ENCODE data around the gene KLK10. TPM values are rescaled to one million over a fixed set of nuclear protein-coding genes. Genes with fewer than 3 reads are reported as not detected.

Gene KLK10
- polyA plus RNA-seq, 1 of the 3 experiments (the other 2 are of a cell fraction): not detected

- TF ChIP-seq REST (IDR thresholded peaks at IDR 0.05; ENCODE audit: low read depth, low read length) (no peak), TCF12 (IDR thresholded peaks at IDR 0.05) (no peak), MXI1 (IDR thresholded peaks at IDR 0.05; ENCODE audit: low read depth, low read length) (no peak), RAD21 (IDR thresholded peaks at IDR 0.05; ENCODE audit: low read length) (no peak), FOSL2 (IDR thresholded peaks at IDR 0.05; ENCODE audit: borderline replicate concordance, low read depth) (no peak)
These were observed 50.1 kb downstream of the KLK10 start, which contains the start of gene KLK6 (continued) for GRCh38 chr19:50969413-50969760.

GRCh38 chr19:50968716-50969412 lies 50.6 kb downstream of the KLK10 start:
- POLR2A ChIA-PET: no interaction called here
- Histone ChIP-seq H3F3A (replicated peaks; ENCODE audit: insufficient read depth) (no peaks in the 10 kb centered on the region), H3K27me3 (ENCODE audit: insufficient read depth) (peaks cover 56% of the 10 kb centered on the region), H3K36me3 (replicated peaks in 1 of 2; ENCODE audit: control insufficient read depth in 1 of 2, insufficient read depth in 2 of 2, low read length in 1 of 2) (no peaks in the 10 kb centered on the region), H3K4me2 (no peak overlapping the region), H3K27ac (ENCODE audit: low read depth in 2 of 2, low read length in 1 of 2) (no peak overlapping the region), H3K4me1 (ENCODE audit: control insufficient read depth in 1 of 2, insufficient read depth in 2 of 2, low read depth in 1 of 2, low read length in 1 of 2) (no peaks in the 10 kb centered on the region), H3K9me3 (no peaks in the 10 kb centered on the region), H3K79me2 (ENCODE audit: insufficient read depth) (no peaks in the 10 kb centered on the region), H4K20me1 (ENCODE audit: insufficient read depth) (no peaks in the 10 kb centered on the region), H3K4me3 (ENCODE audit: low read depth in 2 of 2, low read length in 1 of 2) (no peak overlapping the region), H3K9me2 (no peaks in the 10 kb centered on the region), H3K9ac (no peak overlapping the region), H2AFZ (ENCODE audit: low read depth) (no peak overlapping the region)
- no peak for DNase-seq
- WGBS (ENCODE audit: low lambda C conversion rate): 4% methylated on average over 6 of the region's 7 CpGs
- no peak for TF ChIP-seq POLR2AphosphoS5 (IDR thresholded peaks at IDR 0.05; ENCODE audit: low read depth, low read length)
- CTCF ChIA-PET: no interaction called here

- ChIA-PET CTCF (no interaction called here), POLR2A (no interaction called here)
- no peak for DNase-seq
- 25% methylated on average over 19 of the region's 20 CpGs for WGBS (ENCODE audit: low lambda C conversion rate)
- H3K36me3 ChIP-seq (replicated peaks in 1 of 2; ENCODE audit: control insufficient read depth in 1 of 2, insufficient read depth in 2 of 2, low read length in 1 of 2): no peaks in the 10 kb centered on the region
- H3K79me2 ChIP-seq (ENCODE audit: insufficient read depth): no peaks in the 10 kb centered on the region
- H3K27ac ChIP-seq (ENCODE audit: low read depth in 2 of 2, low read length in 1 of 2): no peak overlapping the region
- peaks cover 56% of the 10 kb centered on the region for H3K27me3 ChIP-seq (ENCODE audit: insufficient read depth)
- no peak overlapping the region for H3K4me2 ChIP-seq
- no peak overlapping the region for H3K9ac ChIP-seq
- H3K4me1 ChIP-seq (ENCODE audit: control insufficient read depth in 1 of 2, insufficient read depth in 2 of 2, low read depth in 1 of 2, low read length in 1 of 2): no peaks in the 10 kb centered on the region
- H4K20me1 ChIP-seq (ENCODE audit: insufficient read depth): no peaks in the 10 kb centered on the region
- no peaks in the 10 kb centered on the region for H3F3A ChIP-seq (replicated peaks; ENCODE audit: insufficient read depth)
- no peak overlapping the region for H3K4me3 ChIP-seq (ENCODE audit: low read depth in 2 of 2, low read length in 1 of 2)
- no peaks in the 10 kb centered on the region for H3K9me3 ChIP-seq
- no peak for TF ChIP-seq CHD2 (IDR thresholded peaks at IDR 0.05; ENCODE audit: low read length, partially characterized antibody)
- no peak overlapping the region for H2AFZ ChIP-seq (ENCODE audit: low read depth)
- no peaks in the 10 kb centered on the region for H3K9me2 ChIP-seq
These were observed 51.4 kb downstream of the KLK10 start for GRCh38 chr19:50967929-50968715.
